NCI-H82 (cell line): ENCODE data around the gene ECE1.
A peak's percentile ranks its signal among the peaks of the same experiment; 100 is the strongest.

Experiments
- DNase-seq: peaks from one replicate; lab custom pipeline; 2025; lab: John Stamatoyannopoulos, UW

The ECE1 gene

GRCh38 chr1:21325231-21325718 lies 35.0 kb upstream of the ECE1 start:
- no peak for DNase-seq

- DNase-seq: no peak
Observed at GRCh38 chr1:21324368-21325141, 34.3 kb upstream of the ECE1 start.

GRCh38 chr1:21323091-21323490 lies 32.8 kb upstream of the ECE1 start:
- no peak for DNase-seq

- no peak for DNase-seq
Observed at GRCh38 chr1:21322681-21323016, 32.4 kb upstream of the ECE1 start.

DNA sequence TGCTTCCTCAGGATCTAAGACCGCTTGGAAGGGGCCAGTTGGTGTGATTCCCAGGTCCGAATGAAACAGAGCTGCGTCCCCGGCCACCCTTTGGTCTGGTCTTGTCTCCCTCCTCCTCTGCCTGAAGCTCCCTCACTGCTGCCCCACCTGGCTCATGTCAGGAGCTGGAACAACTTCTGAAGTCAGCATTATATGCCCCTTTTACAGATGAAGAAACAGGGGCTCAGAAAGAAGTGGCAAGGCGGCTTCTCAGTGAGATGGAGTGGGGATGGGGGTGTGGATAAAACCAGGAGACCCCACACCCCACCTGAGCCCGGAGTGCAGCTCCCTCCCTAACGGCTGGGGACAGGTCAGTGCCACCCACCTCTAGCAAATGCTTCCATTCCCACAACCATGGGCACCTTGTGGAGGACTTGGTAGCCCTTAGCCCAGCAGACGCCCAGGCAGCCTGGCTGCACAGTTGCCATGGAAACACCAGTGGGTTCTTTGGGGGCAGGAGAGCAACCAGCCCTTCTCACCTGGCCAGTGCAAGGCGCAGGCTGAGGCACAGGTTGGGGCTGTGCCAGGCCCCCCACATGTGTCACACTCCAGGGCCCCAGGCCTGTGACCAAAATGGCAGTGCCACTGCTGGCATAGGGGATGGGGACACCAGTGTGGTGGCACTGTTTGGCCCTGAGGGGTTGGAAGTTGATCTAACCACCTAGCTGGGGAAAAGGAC lies 31.9 kb upstream of the ECE1 start:
- no peak for DNase-seq

GRCh38 chr1:21320410-21321108 lies 30.3 kb upstream of the ECE1 start:
- no peak for DNase-seq

- no peak for DNase-seq
Observed at GRCh38 chr1:21319447-21320407, 29.5 kb upstream of the ECE1 start.

DNA sequence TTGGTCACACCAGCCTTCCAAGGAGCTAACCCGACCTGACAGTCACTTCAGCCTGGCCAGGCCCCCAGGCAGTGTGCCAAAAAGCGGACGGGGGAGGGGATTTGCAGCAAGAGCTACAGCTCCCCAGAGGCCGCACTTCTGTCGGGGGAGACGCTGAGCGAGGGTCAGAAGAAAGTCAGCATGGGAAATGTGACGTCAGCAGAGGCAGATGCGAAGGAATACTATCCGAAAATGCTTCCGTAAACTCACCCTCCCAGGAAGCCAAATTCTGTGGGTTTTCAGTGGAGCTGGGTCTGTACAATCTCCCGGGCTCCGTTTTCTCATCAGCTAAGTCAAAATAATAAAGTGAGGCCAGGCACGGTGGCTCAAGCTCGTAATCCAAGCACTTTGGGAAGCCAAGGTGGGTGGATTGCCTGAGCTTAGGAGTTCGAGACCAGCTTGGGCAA lies 28.5 kb upstream of the ECE1 start:
- DNase-seq: peak; percentile 93

GRCh38 chr1:21318057-21318713 lies 27.9 kb upstream of the ECE1 start:
- DNase-seq: no peak

GRCh38 chr1:21317690-21318043 lies 27.4 kb upstream of the ECE1 start:
- DNase-seq: no peak

DNA sequence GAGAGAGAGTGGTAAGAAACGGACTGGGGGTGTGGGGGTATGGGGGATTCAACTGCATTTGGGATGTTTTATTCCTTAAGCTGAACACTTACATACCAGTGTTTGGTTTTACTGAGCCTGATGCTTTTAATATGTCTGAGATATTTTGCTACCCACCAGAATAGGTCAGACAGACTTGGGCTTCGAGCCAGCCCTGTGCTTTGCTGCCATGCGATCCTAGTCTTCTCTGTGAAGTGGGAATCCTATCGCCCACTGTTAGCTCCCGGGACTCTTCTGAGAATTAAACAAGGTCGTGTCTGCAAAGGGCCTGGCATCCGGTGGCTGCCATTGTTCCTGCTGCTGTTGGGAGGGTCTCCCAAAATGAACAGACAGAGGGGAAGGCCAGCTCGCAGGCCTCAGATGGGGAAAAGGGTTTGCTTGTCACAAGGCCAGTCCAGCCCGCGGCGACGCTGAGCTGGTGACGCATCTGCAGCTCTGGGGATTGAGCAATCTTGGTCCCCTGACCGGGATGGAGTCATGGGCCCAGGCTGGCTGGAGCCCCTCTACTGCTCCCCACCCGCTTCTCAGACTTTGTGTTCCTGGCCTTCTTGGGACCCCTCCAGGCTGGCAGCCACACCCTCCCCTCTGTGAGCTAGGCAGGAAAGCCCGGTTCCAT lies 26.9 kb upstream of the ECE1 start:
- DNase-seq: no peak

DNA sequence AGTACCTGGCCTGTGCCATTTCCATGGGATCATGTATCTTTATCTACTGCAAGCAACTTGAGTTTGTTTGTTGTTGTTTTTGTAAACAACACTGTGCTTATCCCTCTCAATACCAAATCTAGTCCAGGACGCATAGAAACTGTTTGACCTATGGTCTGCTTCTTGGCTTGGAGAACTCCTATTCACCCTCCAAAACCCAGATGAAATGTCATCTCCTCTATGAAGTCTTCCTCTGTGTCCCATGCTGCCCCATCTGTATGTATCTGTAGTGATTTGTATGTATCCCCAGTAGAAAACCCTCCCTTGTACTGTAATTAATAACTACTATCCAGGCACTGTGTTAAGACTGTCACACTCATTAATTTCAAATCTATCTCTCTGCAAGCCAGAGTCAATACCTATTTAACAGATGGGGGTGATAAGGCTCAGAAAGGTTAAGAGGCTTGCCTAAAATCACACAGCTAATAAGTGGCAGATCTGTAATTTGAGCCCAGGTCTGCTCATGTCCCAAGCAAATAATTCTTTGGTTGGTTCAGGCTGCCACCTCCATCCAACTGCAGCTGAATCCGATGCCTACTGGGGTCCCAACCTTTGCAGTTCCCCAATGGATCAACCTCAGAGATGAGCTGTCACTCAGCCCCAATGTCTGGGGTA lies 24.6 kb upstream of the ECE1 start:
- no peak for DNase-seq

GRCh38 chr1:21313886-21314721 lies 23.8 kb upstream of the ECE1 start:
- DNase-seq: no peak

DNA sequence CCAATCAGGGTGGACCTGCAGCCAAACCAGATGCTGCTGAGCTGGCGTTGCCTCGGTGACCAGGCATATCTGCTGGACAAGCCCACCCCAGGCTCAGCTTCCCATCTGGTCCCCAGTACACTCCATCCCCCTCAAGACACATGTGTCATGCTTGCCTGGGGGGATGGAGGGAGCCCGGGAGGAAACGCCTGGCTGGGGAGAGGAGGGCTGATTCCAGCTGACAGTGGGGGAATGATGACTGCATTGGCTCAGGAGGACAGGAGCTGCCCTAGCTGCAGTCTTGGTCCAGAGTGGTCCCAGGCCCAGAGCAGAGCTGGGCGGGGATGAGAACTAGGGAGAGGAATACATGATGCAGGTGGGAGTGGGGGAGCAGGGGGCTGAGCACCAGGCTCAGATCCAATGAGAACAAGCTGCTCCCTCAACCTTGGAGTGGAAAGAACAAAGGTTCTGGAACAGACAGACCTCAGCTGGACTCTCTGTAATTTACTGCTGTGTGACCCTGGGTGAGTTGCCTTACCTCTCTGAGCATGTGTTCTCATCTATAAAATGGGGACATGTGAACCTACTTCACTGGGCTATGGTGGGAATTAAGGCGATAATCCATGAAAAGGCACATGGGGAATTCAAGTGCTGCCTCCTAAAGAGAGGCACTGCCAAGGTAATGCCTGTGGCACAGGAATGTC lies 23.1 kb upstream of the ECE1 start:
- peak; percentile 81 for DNase-seq

DNA sequence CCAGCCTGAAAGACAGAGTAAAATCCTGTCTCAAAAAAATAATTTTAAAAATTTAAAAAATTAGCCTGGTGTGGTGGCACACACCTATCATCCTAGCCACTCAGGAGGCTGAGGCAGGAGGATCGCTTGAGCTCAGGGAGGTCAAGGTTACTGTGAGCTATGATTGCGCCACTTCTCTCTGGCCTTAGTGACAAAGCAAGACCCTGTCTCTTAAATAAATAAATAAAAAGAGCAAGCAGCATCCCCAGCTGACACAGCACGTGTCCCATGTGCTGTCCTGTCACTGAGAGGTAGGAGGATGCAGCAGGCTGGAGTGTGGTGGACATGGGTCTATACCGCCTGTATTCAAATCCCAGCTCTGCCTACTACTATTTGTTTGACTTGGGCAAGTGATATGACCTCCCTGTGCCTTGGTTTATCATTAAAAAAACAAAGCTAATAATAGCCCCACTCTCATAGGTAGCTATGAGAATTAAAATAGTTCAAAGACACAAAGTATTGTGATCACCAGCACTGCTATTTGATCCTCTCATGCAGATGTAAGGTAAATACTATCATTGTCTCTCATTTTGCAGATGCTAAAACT lies 22.2 kb upstream of the ECE1 start:
- DNase-seq: no peak

DNA sequence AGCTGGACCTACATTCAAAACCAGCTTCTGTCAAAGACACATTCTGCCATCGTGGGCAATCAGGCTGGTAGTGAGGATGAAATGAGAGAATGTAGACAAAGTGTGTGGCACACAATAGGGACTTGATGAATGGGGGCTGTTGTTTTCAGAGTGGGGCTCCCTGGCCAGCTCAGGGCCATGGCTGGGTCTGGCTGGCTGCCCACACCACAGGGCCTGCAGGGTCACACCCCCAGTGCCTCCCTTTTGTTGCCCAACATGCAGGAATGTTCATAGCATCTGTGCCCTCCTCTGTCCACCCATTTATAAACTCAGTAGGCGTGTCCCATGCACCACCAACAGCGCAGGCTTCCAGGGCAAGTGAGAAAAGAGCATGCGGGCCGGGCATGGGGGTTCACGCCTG lies 20.8 kb upstream of the ECE1 start:
- DNase-seq: no peak

DNA sequence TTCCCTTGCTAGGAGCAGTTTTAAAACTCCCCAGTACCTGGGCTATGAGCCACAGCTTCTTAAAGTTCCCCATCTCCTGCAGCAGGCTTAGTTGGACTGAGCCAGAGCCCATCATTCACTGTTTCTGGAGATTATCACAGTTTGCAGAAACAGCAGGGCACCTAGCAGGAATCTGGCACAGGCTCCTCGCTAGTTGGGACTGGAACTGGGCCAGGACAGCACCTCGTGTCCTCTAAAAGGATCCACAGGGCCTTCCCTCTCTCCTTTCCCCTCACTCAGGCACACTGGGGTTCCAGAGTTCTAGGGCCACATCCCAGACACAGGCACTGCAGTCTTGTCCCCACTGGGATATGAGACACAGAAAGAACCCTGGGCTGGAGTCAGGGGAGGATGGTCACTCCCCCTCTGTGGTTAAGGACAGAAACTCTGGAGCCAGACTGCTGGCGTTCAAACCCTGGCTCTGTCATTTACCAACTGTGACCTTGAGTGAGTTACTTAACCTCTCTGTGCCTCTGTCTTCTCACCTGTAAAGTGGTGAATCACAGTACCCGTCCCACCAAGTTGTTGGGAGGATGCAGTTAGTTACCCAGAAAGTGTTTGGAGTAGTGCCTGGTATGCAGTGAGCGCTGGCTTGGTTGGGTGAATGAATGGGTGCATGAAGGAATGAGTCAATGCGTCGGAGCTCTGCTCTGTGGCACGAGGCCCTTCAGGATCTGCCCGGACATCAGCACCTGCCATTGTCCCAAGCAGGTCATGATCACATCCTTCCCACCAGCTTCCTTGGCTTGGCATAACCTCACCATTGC lies 18.8 kb upstream of the ECE1 start:
- DNase-seq: no peak
